K562 (cell line): ENCODE measurements around the gene NT5C. TPM values are rescaled to one million over a fixed set of nuclear protein-coding genes. Genes with fewer than 3 reads are reported as not detected.

Experiments
- AFF1 ChIP-seq, 2 experiments: fragments of 450-650 bp; IDR thresholded peaks; 2 replicates each; pipeline ENCODE4 v1.6.1; 2018; ENCODE audit warnings: mild to moderate bottlenecking in 2 of 2, low read depth in 1 of 2; ENCODE audit not compliant: partially characterized antibody in 2 of 2
- MNT ChIP-seq, 2 experiments: fragments of 450-650 bp; conservative IDR thresholded peaks; 2 replicates each; pipeline ENCODE4 v1.6.1; 2017; ENCODE audit warnings: mild to moderate bottlenecking in 2 of 2, moderate library complexity in 2 of 2
- NCOR1 ChIP-seq: fragments of 450-650 bp; IDR thresholded peaks from 2 replicates; pipeline ENCODE4 v1.6.1; 2016; ENCODE audit warnings: mild to moderate bottlenecking, moderate library complexity
- POLR2A ChIP-seq: fragments of 450-650 bp; conservative IDR thresholded peaks from 2 replicates; pipeline ENCODE4 v1.6.1; 2016
- TBL1XR1 ChIP-seq, 2 experiments: IDR thresholded peaks; 2 replicates each; pipeline ENCODE4 v1.6.1; 2012; ENCODE audit warnings: improper control_type of control experiment in 2 of 2, low read length in 2 of 2, mild to moderate bottlenecking in 1 of 2
- ZNF184 ChIP-seq: sonication (generic); formaldehyde crosslinking; IDR thresholded peaks from 2 replicates; pipeline ENCODE4 v1.5.0; 2020; ENCODE audit warnings: missing genetic modification reagents
- polyA plus RNA-seq, 8 experiments: library from polyadenylated mRNA; depleted of rRNA in 4 of 8; stranded (reverse) in 5 of 8; unstranded in 3 of 8; fragments of >200 nt; fragmentation: Nextera tagmentation in 2 of 8; fragmentation: Illumina TruSeq in 1 of 8; extraction: Ambion mirVana in 2 of 8; extraction: Trizol in 1 of 8; gene quantifications; 2 replicates each; pipeline versions ENCODE4 v1.2.1 to v1.2.3, GENCODE V29; 2011 to 2014; ENCODE audit warnings: inconsistent platforms in 1 of 8, missing spikeins in 1 of 8
- total RNA-seq, 7 experiments: library from RNA; depleted of rRNA in 6 of 7; stranded (reverse); fragments of >200 nt in 6 of 7; fragmentation: Illumina TruSeq in 2 of 7; extraction: Trizol in 2 of 7; gene quantifications; 2 replicates each; pipeline versions ENCODE4 v1.2.1 to v1.2.3, GENCODE V29; 2011 to 2021; ENCODE audit warnings: low replicate concordance in 1 of 7
- TF ChIP-seq, protein P1 (sequence below): fragments of 450-650 bp; IDR thresholded peaks from 2 replicates; pipeline ENCODE4 v1.7.1; 2018; ENCODE audit warnings: mild to moderate bottlenecking, low read depth; ENCODE audit not compliant: partially characterized antibody
- TF ChIP-seq, protein P2 (sequence below): fragments of 450-650 bp; IDR thresholded peaks from one replicate; pipeline ENCODE4 v1.6.1; 2018; ENCODE audit warnings: mild to moderate bottlenecking, moderate library complexity; ENCODE audit not compliant: partially characterized antibody
- TF ChIP-seq, protein P3 (sequence below): fragments of 450-650 bp; IDR thresholded peaks from 2 replicates; pipeline ENCODE4 v1.6.1; 2017; ENCODE audit warnings: antibody characterized with exemption
- TF ChIP-seq, protein P4 (sequence below): fragments of 250-450 bp; sonication (Bioruptor Pico); IDR thresholded peaks from 2 replicates; pipeline ENCODE4 v1.8.0; 2021; ENCODE audit warnings: mild to moderate bottlenecking, moderate library complexity

NT5C gene
- total and polyA plus RNA-seq, 9 of the 15 experiments (the other 6 are each of a cell fraction or from before 2014, with no cell fraction given), result 2.9 to 205 (median 45.0) TPM

DNA sequence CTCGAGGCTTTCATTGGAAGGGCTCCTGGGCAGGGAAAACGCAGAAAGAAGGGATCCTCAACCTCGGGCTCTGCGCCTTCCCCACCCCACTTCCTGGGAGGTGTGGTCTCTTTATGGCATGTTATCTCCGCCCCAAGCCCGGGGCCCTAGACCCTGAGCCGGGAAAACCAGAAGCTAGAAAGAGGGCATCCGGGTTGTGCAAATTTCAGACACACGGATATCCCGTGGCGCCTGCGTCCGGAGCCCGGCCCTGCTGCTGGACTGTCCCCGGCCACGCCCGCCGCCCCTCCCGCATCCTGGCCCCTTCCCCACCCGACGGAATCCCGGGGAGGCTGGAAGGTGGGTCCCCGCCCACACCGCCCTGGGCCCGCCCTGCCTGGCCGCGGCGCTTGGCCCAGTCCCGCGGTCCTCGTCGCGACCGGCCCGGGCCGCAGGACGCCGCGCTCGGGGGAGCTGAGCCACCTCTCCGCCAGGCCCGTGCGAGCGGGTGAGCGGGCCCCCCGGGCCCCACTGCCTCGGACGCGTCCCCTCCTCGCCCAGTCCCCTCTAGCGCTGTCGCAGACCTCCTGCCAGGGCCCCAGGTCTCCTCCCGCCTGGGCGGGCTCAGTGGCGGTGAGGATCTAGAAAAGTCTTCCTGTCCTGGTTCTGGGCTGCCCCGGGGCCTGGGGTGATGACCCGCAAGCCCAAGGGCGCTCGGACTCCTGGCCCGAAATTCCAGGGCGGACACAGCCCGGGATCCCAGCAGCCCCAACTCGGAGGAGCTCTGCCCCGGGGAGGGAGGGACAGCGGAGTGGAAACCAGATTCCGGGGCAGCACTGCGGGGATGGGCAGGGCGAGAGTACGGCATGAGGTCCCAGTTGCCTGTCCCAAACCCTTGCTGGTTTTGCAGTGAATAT is 43.7 kb downstream of the NT5C start, which contains the start of gene SLC16A5 (continued):
- TF ChIP-seq MNT (conservative IDR thresholded peaks at IDR 0.05) (no peak), AFF1 (IDR thresholded peaks at IDR 0.05; ENCODE audit: low read depth in 1 of 2, partially characterized antibody in 2 of 2) (no peak), POLR2A (peak; percentile 71), TBL1XR1 (IDR thresholded peaks at IDR 0.05; ENCODE audit: low read length in 2 of 2) (no peak), ZNF184 (CRISPR knock-in tag) (no peak), NCOR1 (no peak)
- TF ChIP-seq, protein P1, sequence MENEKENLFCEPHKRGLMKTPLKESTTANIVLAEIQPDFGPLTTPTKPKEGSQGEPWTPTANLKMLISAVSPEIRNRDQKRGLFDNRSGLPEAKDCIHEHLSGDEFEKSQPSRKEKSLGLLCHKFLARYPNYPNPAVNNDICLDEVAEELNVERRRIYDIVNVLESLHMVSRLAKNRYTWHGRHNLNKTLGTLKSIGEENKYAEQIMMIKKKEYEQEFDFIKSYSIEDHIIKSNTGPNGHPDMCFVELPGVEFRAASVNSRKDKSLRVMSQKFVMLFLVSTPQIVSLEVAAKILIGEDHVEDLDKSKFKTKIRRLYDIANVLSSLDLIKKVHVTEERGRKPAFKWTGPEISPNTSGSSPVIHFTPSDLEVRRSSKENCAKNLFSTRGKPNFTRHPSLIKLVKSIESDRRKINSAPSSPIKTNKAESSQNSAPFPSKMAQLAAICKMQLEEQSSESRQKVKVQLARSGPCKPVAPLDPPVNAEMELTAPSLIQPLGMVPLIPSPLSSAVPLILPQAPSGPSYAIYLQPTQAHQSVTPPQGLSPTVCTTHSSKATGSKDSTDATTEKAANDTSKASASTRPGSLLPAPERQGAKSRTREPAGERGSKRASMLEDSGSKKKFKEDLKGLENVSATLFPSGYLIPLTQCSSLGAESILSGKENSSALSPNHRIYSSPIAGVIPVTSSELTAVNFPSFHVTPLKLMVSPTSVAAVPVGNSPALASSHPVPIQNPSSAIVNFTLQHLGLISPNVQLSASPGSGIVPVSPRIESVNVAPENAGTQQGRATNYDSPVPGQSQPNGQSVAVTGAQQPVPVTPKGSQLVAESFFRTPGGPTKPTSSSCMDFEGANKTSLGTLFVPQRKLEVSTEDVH, result no peak
- TF ChIP-seq, protein P2, sequence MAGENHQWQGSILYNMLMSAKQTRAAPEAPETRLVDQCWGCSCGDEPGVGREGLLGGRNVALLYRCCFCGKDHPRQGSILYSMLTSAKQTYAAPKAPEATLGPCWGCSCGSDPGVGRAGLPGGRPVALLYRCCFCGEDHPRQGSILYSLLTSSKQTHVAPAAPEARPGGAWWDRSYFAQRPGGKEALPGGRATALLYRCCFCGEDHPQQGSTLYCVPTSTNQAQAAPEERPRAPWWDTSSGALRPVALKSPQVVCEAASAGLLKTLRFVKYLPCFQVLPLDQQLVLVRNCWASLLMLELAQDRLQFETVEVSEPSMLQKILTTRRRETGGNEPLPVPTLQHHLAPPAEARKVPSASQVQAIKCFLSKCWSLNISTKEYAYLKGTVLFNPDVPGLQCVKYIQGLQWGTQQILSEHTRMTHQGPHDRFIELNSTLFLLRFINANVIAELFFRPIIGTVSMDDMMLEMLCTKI, result no peak
- TF ChIP-seq, protein P3, sequence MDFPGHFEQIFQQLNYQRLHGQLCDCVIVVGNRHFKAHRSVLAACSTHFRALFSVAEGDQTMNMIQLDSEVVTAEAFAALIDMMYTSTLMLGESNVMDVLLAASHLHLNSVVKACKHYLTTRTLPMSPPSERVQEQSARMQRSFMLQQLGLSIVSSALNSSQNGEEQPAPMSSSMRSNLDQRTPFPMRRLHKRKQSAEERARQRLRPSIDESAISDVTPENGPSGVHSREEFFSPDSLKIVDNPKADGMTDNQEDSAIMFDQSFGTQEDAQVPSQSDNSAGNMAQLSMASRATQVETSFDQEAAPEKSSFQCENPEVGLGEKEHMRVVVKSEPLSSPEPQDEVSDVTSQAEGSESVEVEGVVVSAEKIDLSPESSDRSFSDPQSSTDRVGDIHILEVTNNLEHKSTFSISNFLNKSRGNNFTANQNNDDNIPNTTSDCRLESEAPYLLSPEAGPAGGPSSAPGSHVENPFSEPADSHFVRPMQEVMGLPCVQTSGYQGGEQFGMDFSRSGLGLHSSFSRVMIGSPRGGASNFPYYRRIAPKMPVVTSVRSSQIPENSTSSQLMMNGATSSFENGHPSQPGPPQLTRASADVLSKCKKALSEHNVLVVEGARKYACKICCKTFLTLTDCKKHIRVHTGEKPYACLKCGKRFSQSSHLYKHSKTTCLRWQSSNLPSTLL, result no peak
- TF ChIP-seq, protein P4, sequence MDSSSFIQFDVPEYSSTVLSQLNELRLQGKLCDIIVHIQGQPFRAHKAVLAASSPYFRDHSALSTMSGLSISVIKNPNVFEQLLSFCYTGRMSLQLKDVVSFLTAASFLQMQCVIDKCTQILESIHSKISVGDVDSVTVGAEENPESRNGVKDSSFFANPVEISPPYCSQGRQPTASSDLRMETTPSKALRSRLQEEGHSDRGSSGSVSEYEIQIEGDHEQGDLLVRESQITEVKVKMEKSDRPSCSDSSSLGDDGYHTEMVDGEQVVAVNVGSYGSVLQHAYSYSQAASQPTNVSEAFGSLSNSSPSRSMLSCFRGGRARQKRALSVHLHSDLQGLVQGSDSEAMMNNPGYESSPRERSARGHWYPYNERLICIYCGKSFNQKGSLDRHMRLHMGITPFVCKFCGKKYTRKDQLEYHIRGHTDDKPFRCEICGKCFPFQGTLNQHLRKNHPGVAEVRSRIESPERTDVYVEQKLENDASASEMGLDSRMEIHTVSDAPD (CRISPR knock-in tag), result no peak
